GM18507 (cell line): ENCODE data around the gene SDHD.
"Not testable (repeated sequence)": the region's sequence is repeated elsewhere in the genome, so short reads cannot be mapped to it uniquely, and the experiment has no call there.

Experiments
- DNase-seq: peaks from one replicate; pipeline ENCODE4 v3.0.0; 2011; ENCODE audit warnings: low read depth; ENCODE audit not compliant: insufficient read length; ENCODE audit errors: extremely low spot score
- FAIRE-seq: peaks from 2 replicates; lab custom pipeline; 2011; peaks lifted over from hg19 to GRCh38; lab: Jason Lieb, UNC

The SDHD gene

DNA sequence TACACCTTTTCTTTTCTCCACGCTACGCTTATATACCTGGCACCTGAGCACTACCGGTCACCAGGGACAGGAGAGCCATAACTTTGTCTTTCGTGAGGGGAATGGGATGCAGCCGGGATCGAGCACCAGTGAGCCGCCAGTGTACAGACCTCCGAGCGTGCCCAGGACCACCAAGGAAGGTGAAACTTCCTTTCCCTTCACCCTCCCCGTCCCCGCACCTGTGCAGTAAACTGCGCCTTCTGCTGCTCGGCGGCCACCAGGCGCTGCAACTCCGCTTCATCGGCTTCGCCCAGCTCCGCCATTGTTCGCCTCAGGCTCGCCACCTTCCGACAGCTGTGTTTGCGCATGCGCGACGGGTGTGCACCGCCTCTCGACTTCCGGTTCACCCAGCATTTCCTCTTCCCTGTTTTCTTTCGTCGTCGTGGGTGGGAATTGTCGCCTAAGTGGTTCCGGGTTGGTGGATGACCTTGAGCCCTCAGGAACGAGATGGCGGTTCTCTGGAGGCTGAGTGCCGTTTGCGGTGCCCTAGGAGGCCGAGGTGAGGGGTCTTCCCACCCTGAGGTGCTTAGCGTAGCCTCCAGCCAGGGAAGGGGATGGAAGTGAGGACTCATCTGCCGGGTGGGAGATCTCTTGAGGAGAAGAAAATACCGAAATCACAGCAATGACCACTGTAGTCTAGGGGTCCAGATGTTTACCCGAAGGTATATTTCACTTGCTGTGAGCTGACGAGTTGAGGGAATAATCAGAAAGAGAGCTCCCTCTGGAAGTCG, at the start of gene SDHD, which contains the start of gene TIMM8B:
SDHD (plus strand) TSS at position 452 of the 770 bp plus-strand sequence; CDS start at position 487, 35 bp downstream.
TIMM8B (minus strand) TSS at position 335 of the 770 bp plus-strand sequence; CDS start at position 302, 33 bp downstream.
- DNase-seq = peak; percentile 95
- peak; percentile 97 for FAIRE-seq

DNA sequence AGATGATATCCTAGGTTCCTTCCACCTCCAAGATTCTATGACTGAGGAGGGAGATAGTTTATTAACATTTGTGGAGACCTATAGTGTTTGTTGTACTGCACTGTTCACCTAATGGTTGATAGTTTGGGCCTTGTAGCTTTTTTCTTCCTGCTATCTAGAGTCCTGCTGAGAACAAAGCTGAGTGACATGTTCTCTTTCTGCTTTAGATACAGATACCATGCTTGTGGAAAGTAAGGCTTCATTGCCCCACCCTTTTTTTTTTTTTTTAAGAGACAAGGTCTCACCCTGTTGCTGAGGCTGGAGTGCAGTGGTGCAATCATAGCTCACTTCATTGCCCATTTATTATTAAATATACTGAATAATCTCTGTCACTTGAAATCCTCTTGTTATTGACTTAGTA, 49.1 kb upstream of the SDHD start:
- no peak for FAIRE-seq

DNA sequence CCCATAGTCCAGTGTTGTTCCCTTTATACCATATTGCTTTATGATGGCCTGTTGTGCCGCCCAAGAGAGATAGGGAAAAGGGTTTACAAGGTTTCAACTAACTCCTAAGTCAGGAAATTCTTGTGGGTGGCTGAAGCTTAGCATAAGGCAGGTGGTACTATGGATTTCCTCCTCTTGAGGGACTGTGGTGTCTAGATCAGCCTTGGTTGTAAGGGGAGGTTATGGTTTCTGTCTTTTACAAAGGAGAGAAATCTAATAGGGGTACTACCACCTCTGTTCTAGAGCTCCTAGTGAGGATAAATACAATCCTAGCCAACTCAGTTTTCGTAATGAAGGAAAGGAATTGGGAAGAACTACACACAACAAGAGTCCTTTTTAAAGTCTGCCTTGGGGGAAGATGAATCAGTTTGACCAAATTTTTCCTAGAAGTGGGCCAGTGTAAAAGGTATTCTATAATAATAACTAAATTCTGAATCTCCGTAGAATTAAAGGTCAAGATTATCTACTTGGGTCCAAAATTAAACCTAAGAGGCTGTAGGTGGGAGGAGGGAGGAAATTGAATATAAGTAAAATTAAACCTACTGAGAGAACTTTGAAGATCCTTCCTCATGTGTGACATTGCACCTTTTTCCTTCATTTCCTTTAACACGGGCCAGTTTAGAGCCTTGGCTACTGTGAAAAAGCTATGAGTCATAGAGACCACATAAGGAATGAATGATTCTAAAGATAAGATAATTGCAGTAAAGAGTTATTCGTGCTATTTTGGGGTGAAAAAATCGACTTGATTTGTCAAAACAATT, 44.3 kb upstream of the SDHD start:
- FAIRE-seq = no peak
- no peak for DNase-seq

More for the DNA sequence above, 49.1 kb upstream of the SDHD start:
- no peak for DNase-seq

DNA sequence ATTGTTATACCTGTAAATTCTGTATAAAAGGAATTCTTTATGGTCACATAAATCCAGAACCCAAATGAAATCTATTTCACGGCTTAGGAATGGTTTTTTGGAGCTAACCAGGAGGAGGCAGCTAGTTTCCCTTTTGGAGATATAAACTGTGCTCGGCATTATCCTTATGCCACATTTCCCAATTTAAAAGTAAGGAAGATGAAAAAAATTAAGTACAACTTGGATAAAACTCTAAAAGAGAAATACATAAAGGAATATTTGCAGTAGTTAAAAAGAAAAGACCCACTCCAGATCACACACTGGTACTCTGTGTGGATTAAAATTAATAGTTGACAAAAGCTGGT, 43.7 kb upstream of the SDHD start:
- DNase-seq = no peak
- FAIRE-seq = no peak

DNA sequence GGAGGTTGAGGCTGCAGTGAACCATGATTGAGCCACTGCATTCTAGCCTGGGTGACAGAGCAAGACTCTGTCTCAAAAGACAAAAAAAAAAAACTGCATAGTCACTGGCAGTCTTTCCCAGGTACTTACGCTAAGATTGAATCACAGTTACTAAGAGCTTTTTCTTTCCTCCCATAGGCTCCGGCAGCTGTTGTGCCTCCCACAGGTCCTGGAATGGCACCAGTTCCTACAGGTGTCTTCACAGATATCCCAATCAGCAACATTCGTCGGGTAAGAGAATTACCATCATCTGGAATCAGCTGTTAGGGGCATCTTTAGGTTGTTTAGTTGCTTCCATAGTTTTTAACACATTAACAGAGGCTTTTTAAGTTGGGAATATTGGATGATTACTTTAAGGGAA, 41.7 kb upstream of the SDHD start:
- FAIRE-seq (no peak), DNase-seq (no peak)

DNA sequence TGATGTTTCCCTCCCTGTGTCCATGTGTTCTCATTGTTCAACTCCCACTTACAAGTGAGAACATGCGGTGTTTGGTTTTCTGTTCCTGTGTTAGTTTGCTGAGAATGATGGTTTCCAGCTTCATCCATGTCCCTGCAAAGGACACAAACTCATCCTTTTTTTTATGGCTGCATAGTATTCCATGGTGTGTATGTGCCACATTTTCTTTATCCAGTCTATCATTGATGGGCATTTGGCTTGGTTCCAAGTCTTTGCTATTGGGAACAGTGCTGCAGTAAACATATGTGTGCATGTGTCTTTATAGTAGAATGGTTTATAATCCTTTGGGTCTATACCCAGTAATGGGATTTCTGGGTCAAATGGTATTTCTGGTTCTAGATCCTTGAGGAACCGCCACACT, 40.0 kb upstream of the SDHD start:
- FAIRE-seq, DNase-seq: not testable (repeated sequence)

DNA sequence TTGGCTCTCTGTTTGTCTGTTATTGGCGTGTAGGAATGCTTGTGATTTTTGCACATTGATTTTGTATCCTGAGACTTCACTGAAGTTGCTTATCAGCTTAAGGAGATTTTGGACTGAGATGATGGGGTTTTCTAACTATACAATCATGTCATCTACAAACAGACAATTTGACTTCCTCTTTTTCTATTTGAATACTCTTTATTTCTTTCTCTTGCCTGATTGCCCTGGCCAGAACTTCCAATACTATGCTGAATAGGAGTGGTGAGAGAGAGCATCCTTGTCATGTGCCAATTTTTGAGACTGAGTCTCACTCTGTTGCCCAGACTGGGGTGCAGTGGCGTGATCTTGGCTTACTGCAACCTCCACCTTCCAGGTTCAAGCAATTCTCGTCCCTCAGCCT, 38.4 kb upstream of the SDHD start:
- DNase-seq, FAIRE-seq: not testable (repeated sequence)

DNA sequence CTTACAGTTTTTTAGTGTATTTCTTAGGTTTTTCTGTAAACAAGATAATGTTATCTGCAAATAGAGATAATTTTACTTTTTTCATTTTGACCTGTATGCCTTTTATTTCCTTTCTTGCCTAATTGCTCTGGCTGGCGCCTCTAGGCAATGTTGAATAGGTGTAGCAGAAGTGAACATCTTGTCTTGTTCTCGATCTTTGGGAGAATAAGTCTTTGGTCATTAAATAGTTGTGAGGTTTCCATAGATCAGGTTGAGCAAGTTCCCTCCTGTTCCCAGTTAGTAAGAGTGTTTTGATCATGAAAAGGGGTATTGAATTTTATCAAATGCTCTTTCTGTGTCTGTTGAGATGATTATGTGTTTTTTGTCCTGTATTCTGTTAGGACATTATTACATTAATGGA, 36.9 kb upstream of the SDHD start:
- no peak for FAIRE-seq
- DNase-seq = no peak

DNA sequence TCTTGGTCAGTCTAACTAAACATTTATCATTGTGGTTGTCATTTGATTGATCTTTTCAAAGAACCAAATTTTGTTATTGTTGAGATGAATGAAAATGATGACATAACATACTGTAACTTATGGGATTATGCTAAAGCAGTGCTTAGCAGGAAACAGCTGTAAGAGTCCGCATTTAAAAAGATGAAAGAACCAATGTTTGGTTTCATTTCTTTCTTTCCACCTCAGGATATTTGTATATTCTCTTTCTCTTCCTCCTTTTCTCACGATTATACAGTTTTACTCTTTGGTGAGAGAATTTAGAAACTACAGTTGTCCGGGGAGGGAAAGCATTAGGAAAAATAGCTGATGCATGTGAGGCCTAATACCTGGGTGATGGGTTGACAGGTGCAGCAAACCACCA, 36.0 kb upstream of the SDHD start:
- DNase-seq (no peak), FAIRE-seq (peak; percentile 70)

DNA sequence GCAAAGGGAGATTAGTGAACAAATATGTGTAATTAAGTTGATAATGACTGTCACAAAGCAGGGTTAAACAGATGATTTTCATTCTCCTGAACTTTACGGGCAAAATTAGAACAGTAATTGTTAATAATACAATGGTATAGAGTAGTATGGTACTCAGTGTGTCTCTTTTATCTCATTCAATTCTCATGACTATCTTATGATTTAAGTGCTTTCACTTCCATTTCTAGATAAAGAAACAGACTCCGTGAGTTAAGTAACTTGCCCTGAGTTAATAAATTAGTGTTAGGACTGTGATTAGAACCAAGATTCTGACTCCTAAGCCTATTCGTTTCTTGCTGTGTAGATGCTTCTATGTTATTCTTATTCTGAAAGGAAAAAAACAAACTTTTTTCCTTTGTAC, 34.9 kb upstream of the SDHD start:
- FAIRE-seq (no peak), DNase-seq (no peak)

DNA sequence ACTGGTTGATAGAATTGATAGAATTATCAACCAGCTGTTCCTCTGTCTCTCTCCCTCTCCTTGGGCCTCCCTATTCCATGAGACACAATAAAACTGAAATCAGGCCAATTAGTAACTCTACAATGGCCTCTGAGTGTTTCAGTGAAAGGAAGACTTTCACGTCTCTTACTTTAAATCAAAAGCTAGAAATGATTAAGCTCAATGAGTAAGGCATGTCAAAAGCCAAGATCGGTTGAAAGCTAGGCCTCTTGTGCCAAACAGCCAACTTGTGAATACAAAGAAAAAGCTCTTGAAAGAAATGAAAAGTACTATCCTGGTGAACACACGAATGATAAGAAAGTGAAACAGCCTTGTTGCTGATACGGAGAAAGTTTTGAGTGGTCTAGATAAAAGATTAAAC, 29.5 kb upstream of the SDHD start:
- DNase-seq = no peak
- FAIRE-seq = peak; percentile 29

DNA sequence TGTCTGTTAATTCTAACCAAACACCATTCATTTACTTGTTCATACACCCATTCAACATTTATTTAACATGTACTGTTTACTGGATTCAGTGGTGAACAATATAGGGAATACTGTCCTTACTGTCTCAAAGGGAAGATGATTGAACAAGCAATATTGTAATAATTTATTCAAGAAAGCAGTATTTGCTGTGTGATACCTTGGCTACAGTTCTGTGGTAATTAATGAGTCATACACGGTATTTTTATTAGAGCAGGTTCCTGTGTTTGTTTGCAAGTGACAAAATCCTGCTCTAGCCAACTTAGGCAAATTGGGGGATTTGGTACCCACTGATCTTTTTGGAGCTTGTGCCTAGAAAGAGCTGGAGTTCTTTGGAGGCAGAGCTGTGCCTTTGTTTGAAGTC, 28.6 kb upstream of the SDHD start:
- no peak for FAIRE-seq
- no peak for DNase-seq

DNA sequence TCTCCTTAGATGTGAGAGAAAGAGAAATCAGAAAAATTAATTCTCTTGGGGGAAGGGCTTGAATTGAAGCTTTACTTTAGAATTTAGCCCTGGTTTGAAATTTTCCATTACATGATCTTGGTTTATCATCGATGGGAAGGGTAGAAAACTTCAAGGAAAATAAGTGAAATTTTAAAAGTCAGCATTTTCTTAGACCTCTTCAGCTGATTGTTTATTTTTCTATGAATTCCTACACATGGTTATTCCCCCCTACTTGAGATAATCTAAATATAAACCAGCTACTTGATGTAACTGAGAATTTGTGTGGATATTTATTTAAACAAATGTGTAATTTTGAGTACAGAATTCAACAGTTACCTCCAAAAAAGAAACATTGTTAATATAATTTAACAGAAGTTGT, 23.8 kb upstream of the SDHD start:
- FAIRE-seq (no peak), DNase-seq (no peak)

DNA sequence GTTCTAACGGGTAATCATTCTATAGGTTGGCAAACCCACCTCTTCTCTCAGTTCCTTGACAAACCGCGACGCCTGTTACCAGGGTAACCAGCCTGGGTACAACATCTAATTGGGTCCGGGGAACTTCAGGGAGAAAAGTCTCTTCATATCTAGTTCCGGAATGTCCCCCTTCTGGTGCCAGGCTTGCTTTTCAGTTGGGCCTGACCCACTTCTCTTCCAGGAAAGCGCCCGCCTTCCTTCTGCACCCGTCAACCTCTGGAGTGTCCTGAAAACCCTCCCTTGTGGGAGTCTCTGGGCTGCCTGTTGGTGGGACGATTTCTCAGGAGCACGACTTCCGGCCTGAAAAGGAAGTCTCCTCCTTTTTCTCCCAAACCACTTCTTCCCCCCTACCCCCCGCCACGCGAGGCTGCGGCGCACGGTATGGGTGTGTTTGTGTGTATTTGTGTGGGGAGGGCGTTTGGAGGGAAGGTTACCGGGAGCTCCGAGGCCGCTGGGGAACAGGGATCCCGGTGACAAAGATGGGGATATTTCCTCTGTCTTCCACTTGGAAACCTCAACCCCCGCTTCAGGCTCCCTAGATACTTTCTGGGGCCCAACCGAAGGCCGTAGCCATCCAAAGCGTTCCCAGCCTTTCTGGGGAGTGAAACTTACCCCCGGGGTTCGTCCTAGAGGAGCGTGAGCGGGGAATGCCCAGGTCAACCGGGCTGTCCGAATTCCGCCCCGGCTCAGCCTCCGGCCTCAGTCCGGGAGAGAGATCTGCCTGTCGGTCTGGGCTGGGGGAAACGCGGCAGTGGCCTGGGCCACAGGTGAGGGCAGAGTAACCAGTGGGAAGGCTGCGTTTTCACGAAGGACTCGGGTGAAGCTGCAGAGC, 12.5 kb upstream of the SDHD start, which contains the start of the genes NKAPD1 and PIH1D2:
NKAPD1 (plus strand) TSS at position 359 of the 871 bp plus-strand sequence. CDS start 1,276 bp downstream, outside the sequence.
PIH1D2 (minus strand) TSS at position 77 of the 871 bp plus-strand sequence. CDS start 843 bp downstream, outside the sequence.
- peak; percentile 64 for DNase-seq
- FAIRE-seq = peak; percentile 86

DNA sequence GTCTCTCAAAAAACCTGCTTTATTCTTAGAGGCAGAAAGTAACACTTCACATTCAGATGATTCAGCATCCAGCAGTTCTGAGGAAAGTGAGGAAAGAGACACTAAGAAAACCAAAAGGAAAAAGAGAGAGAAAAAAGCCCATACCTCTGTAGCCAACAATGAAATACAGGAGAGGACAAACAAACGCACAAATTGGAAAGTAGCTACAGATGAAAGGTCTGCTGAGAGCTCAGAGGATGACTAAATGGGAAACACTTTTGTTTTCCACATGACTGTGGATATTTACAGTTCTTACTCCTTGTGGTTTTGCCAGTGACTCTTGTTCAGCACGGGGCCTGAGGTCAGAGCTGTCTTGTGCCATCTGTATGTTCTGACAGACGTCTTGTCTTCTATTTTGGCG, 3.9 kb upstream of the SDHD start:
- DNase-seq (no peak), FAIRE-seq (no peak)

DNA sequence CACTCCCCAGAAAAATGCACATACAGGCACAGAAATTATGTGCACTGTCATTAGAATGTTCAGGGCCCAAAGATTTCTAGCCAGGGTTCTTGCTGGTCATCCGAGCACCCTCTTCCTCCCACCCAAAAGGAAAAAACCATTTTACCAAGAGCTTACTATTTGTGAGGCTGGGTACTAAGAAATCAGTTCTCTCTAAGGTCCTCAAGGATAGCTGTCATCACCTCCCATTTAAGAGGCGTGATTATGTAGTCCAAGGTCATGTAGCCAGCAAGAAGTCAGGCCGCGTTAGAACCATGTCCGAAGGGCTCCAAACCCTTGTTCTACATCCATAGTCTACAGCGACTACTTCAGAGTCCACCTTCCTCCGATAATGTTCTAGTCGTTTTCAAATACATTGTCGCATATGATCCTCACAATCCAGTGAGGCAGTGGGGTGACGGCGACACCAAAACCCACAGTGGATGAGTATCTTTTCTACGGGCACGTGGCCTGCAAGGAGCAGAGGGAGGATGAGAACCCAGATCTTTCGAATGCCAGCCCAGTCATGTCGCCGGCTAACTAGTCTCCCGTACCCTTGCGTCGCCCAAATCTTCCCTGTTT, 751 bp upstream of the SDHD start:
- FAIRE-seq (no peak), DNase-seq (no peak)

DNA sequence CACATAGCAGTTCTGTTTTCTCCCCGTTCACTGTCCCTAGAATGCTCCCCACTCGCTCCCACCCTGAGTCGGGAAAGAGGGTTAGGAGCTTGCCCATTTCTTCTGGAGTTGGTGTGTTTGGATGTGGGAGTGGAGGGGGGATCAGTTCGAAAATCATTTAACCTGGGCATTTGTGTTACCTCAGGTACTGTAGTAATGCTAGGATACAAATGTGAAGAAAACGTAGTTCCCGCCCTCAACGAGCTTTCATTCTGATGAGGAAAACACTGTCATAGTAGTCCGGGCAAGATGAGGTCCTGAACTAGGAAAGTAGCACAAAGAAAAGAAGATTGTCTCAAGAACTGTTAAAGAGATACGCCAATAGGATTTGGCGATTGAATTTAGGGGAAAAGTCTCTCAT, 539 bp downstream of the SDHD start:
- FAIRE-seq (no peak), DNase-seq (no peak)

DNA sequence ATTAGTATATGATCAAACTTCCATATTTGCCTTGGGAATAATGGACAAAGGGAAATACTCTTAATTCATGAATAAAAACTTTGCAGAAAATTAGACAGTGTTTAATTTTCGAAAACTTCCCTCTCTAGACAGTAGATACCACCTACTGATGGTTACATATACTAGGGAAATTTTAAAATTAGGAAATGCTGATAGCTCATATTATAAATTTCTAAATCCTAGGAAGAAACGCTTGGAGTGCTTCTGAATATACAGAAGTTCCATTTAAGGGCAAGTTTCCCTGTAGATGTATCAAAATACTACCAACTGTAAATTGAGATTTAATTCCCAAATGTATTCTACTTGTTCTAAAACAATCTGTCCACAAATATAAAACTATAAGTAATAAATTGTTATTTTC, 8.6 kb downstream of the SDHD start:
- not testable (repeated sequence) for FAIRE-seq, DNase-seq

DNA sequence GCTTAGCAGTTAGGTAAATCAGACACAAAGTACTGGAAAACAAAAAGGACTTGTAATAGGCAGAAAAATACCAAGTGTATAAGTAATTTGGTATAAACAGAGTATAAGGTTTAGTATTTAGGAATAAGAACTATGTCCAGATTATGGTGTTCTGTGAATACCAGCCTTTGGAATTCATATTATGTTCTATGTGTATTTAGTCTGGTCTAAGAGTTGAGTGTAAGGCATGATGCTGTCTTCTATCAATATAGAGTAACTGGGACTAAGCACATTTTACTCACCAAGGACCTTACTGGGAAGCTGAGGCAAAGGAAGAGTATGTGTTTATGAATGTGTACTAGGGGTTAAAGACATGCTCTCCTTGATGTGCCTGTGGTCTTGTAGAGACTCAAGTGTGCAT, 9.5 kb downstream of the SDHD start:
- no peak for FAIRE-seq
- no peak for DNase-seq
